A549 (cell line): ENCODE data around the gene SOD2. TPM values are rescaled to one million over a fixed set of nuclear protein-coding genes. Genes with fewer than 3 reads are reported as not detected.

Experiments
- ATAC-seq, 2 experiments: fragments of 200-7000 bp in 1 of 2; fragments of >200 bp in 1 of 2; cut with Nextera tagmentation in 1 of 2; cut with Tn5 transposase in 1 of 2; 3 replicates each; pipeline versions ENCODE4 v1.8.0 to v1.9.1; 2018 to 2020; ENCODE audit warnings: mild to moderate bottlenecking in 1 of 2, moderate library complexity in 1 of 2
- CTCF ChIA-PET: fragments of 300-600 bp; sonication (Branson Sonifier 250); formaldehyde crosslinking; extraction: SDS; loops from one replicate; lab custom pipeline; 2021; ENCODE audit warnings: antibody characterized with exemption, inconsistent platforms; lab: Yijun Ruan, JAX
- POLR2A ChIA-PET: fragments of 350-600 bp; formaldehyde crosslinking; extraction: SDS; loops from one replicate; lab custom pipeline; 2021; ENCODE audit warnings: antibody characterized with exemption, inconsistent platforms; lab: Yijun Ruan, JAX
- DNase-seq, 2 experiments: peaks; one replicate each; pipeline versions ENCODE4 v3.0.0 to v3.0.0-alpha.2; 2011 to 2016; ENCODE audit warnings: low read depth in 1 of 2, low spot score in 1 of 2
- FAIRE-seq: peaks from 2 replicates; lab custom pipeline; 2011; peaks lifted over from hg19 to GRCh38; lab: Jason Lieb, UNC
- H3K27ac ChIP-seq, 2 experiments: fragments of >200 bp; sonication (Bioruptor Twin); formaldehyde crosslinking; 3 replicates each; pipeline ENCODE4 v1.5.1; 2016 to 2017
- H3K4me1 ChIP-seq: fragments of >200 bp; sonication (Bioruptor Twin); formaldehyde crosslinking; 3 replicates; pipeline ENCODE4 v1.6.1; 2016
- H3K4me2 ChIP-seq: fragments of >200 bp; sonication (Bioruptor Twin); formaldehyde crosslinking; 3 replicates; pipeline ENCODE4 v1.6.1; 2016
- H3K4me3 ChIP-seq: fragments of >200 bp; sonication (Bioruptor Twin); formaldehyde crosslinking; 3 replicates; pipeline ENCODE4 v1.5.1; 2016
- H3K9me3 ChIP-seq: fragments of >200 bp; sonication (Bioruptor Twin); formaldehyde crosslinking; 3 replicates; pipeline ENCODE4 v1.6.1; 2016
- BCL3 ChIP-seq: fragments of >200 bp; sonication (Bioruptor Twin); formaldehyde crosslinking; IDR thresholded peaks from 3 replicates; pipeline ENCODE4 v1.6.1; 2016
- EHF ChIP-seq: fragments of 250-450 bp; sonication (Bioruptor Pico); IDR thresholded peaks from 2 replicates; pipeline ENCODE4 v1.5.0; 2020; ENCODE audit warnings: mild to moderate bottlenecking
- EHMT2 ChIP-seq: fragments of 200-600 bp; sonication (generic); IDR thresholded peaks from 2 replicates; pipeline ENCODE4 v1.6.1; 2016; ENCODE audit warnings: antibody characterized with exemption, low read depth, mild to moderate bottlenecking, moderate library complexity
- FOSB ChIP-seq: fragments of 250-450 bp; sonication (Bioruptor Pico); IDR thresholded peaks from 2 replicates; pipeline ENCODE4 v1.5.0; 2020; ENCODE audit warnings: mild to moderate bottlenecking, moderate library complexity
- GATA3 ChIP-seq: IDR thresholded peaks from 2 replicates; pipeline ENCODE4 v1.6.1; 2012; ENCODE audit warnings: borderline replicate concordance
- HDAC2 ChIP-seq: fragments of 200-600 bp; sonication (generic); IDR thresholded peaks from 2 replicates; pipeline ENCODE4 v1.6.1; 2016
- HEYL ChIP-seq: fragments of 250-450 bp; sonication (Bioruptor Pico); IDR thresholded peaks from 2 replicates; pipeline ENCODE4 v1.8.0; 2021; ENCODE audit warnings: mild to moderate bottlenecking, moderate library complexity
- JUNB ChIP-seq: fragments of >200 bp; sonication (Bioruptor Twin); formaldehyde crosslinking; IDR thresholded peaks from 2 replicates; pipeline ENCODE4 v1.6.1; 2016
- KDM5A ChIP-seq: fragments of 200-600 bp; sonication (generic); IDR thresholded peaks from 2 replicates; pipeline ENCODE4 v1.6.1; 2016; ENCODE audit warnings: antibody characterized with exemption, mild to moderate bottlenecking
- MAX ChIP-seq: IDR thresholded peaks from 2 replicates; pipeline ENCODE4 v1.6.1; 2012
- MYC ChIP-seq: IDR thresholded peaks from 2 replicates; pipeline ENCODE4 v1.6.1; 2012; ENCODE audit warnings: mild to moderate bottlenecking, inconsistent platforms, low read length, improper control_type of control experiment, borderline replicate concordance
- NR3C1 ChIP-seq: fragments of >200 bp; sonication (Bioruptor Twin); formaldehyde crosslinking; IDR thresholded peaks from 3 replicates; pipeline ENCODE4 v1.6.1; 2017
- PBX3 ChIP-seq: IDR thresholded peaks from 2 replicates; pipeline ENCODE4 v1.6.1; 2012
- POLR2AphosphoS2 ChIP-seq: conservative IDR thresholded peaks from 2 replicates; pipeline ENCODE4 v1.6.1; 2012; ENCODE audit warnings: low read length, improper control_type of control experiment, inconsistent platforms
- RAD21 ChIP-seq, 2 experiments: fragments of >200 bp in 1 of 2; sonication (Bioruptor Twin) in 1 of 2; formaldehyde crosslinking in 1 of 2; IDR thresholded peaks in 1 of 2; conservative IDR thresholded peaks in 1 of 2; 2 replicates in 1 of 2; 3 replicates in 1 of 2; pipeline ENCODE4 v1.6.1; 2012 to 2018; ENCODE audit warnings: inconsistent platforms in 1 of 2
- RCOR1 ChIP-seq: fragments of 150-350 bp; IDR thresholded peaks from 2 replicates; pipeline ENCODE4 v1.6.1; 2014; ENCODE audit warnings: antibody characterized with exemption, low read length, low read depth
- RFX5 ChIP-seq: fragments of 450-650 bp; IDR thresholded peaks from 2 replicates; pipeline ENCODE4 v1.7.1; 2014; ENCODE audit warnings: antibody characterized with exemption, mild to moderate bottlenecking, moderate library complexity
- SMC3 ChIP-seq: fragments of >200 bp; sonication (Bioruptor Twin); formaldehyde crosslinking; IDR thresholded peaks from 3 replicates; pipeline ENCODE4 v1.6.1; 2018; ENCODE audit warnings: inconsistent platforms
- SREBF2 ChIP-seq: fragments of 450-650 bp; IDR thresholded peaks from 2 replicates; pipeline ENCODE4 v1.6.1; 2014; ENCODE audit warnings: mild to moderate bottlenecking, moderate library complexity
- TFCP2L1 ChIP-seq: fragments of 250-450 bp; sonication (Bioruptor Pico); IDR thresholded peaks from 2 replicates; pipeline ENCODE4 v1.5.0; 2021; ENCODE audit warnings: mild to moderate bottlenecking
- ZFP36 ChIP-seq: fragments of 450-650 bp; IDR thresholded peaks from 2 replicates; pipeline ENCODE4 v1.6.1; 2014; ENCODE audit warnings: borderline replicate concordance; ENCODE audit not compliant: partially characterized antibody
- ZNF302 ChIP-seq: fragments of 250-450 bp; sonication (Bioruptor Pico); IDR thresholded peaks from 2 replicates; pipeline ENCODE4 v1.9.0; 2021; ENCODE audit warnings: inconsistent platforms, mild to moderate bottlenecking, moderate library complexity
- WGBS: methylation state at CpG from one replicate; pipeline ENCODE4 v1.1.6; 2017; ENCODE audit errors: missing lambda C conversion rate; 5-methylcytosine and 5-hydroxymethylcytosine counted together
- polyA plus RNA-seq, 4 experiments: library from polyadenylated mRNA; depleted of rRNA in 3 of 4; stranded (reverse); fragments of >200 nt; fragmentation: RNase III in 1 of 4; extraction: RNeasy Plus Mini Kit Qiagen cat#74134 plus additional on column Dnase treatment in 1 of 4; gene quantifications; 2 replicates in 3 of 4; 3 replicates in 1 of 4; pipeline ENCODE4 v1.2.3, GENCODE V29; 2011 to 2017
- TF ChIP-seq, protein P1 (sequence below): fragments of >200 bp; sonication (Bioruptor Twin); formaldehyde crosslinking; IDR thresholded peaks from 3 replicates; pipeline ENCODE4 v1.5.1; 2016
- TF ChIP-seq, protein P2 (sequence below): fragments of 200-600 bp; sonication (generic); IDR thresholded peaks from 2 replicates; pipeline ENCODE4 v1.6.1; 2016; ENCODE audit warnings: antibody characterized with exemption, mild to moderate bottlenecking, moderate library complexity
- TF ChIP-seq, protein P3 (sequence below): IDR thresholded peaks from 2 replicates; pipeline ENCODE4 v1.6.1; 2012; ENCODE audit warnings: low read depth, borderline replicate concordance

SOD2 gene
- polyA plus RNA-seq, 2 of the 4 experiments (the other 2 are of a cell fraction): 34.8 to 81.0 TPM

- no peak for ATAC-seq
- no peak for FAIRE-seq
- H3K4me3 ChIP-seq: no peak overlapping the region
- no peak for TF ChIP-seq BCL3
- no peak for TF ChIP-seq NR3C1
- TF ChIP-seq GATA3: no peak
- TF ChIP-seq, protein P1, sequence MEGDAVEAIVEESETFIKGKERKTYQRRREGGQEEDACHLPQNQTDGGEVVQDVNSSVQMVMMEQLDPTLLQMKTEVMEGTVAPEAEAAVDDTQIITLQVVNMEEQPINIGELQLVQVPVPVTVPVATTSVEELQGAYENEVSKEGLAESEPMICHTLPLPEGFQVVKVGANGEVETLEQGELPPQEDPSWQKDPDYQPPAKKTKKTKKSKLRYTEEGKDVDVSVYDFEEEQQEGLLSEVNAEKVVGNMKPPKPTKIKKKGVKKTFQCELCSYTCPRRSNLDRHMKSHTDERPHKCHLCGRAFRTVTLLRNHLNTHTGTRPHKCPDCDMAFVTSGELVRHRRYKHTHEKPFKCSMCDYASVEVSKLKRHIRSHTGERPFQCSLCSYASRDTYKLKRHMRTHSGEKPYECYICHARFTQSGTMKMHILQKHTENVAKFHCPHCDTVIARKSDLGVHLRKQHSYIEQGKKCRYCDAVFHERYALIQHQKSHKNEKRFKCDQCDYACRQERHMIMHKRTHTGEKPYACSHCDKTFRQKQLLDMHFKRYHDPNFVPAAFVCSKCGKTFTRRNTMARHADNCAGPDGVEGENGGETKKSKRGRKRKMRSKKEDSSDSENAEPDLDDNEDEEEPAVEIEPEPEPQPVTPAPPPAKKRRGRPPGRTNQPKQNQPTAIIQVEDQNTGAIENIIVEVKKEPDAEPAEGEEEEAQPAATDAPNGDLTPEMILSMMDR: no peak
- no peak for TF ChIP-seq FOSB (CRISPR knock-in tag)
- TF ChIP-seq RCOR1: no peak
- TF ChIP-seq KDM5A: no peak
- TF ChIP-seq JUNB: no peak
- TF ChIP-seq TFCP2L1 (CRISPR knock-in tag): no peak
- TF ChIP-seq MYC: no peak
- TF ChIP-seq EHMT2: no peak
- TF ChIP-seq, protein P2, sequence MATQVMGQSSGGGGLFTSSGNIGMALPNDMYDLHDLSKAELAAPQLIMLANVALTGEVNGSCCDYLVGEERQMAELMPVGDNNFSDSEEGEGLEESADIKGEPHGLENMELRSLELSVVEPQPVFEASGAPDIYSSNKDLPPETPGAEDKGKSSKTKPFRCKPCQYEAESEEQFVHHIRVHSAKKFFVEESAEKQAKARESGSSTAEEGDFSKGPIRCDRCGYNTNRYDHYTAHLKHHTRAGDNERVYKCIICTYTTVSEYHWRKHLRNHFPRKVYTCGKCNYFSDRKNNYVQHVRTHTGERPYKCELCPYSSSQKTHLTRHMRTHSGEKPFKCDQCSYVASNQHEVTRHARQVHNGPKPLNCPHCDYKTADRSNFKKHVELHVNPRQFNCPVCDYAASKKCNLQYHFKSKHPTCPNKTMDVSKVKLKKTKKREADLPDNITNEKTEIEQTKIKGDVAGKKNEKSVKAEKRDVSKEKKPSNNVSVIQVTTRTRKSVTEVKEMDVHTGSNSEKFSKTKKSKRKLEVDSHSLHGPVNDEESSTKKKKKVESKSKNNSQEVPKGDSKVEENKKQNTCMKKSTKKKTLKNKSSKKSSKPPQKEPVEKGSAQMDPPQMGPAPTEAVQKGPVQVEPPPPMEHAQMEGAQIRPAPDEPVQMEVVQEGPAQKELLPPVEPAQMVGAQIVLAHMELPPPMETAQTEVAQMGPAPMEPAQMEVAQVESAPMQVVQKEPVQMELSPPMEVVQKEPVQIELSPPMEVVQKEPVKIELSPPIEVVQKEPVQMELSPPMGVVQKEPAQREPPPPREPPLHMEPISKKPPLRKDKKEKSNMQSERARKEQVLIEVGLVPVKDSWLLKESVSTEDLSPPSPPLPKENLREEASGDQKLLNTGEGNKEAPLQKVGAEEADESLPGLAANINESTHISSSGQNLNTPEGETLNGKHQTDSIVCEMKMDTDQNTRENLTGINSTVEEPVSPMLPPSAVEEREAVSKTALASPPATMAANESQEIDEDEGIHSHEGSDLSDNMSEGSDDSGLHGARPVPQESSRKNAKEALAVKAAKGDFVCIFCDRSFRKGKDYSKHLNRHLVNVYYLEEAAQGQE: no peak
- no peak for TF ChIP-seq MAX
- TF ChIP-seq, protein P3, sequence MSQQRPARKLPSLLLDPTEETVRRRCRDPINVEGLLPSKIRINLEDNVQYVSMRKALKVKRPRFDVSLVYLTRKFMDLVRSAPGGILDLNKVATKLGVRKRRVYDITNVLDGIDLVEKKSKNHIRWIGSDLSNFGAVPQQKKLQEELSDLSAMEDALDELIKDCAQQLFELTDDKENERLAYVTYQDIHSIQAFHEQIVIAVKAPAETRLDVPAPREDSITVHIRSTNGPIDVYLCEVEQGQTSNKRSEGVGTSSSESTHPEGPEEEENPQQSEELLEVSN: no peak
- no peak for TF ChIP-seq HDAC2
- no peak for TF ChIP-seq POLR2AphosphoS2
- no peak for TF ChIP-seq RAD21 (conservative IDR thresholded peaks at IDR 0.05 in 1 of 2, IDR thresholded peaks at IDR 0.05 in 1 of 2)
- no peak for TF ChIP-seq EHF (CRISPR knock-in tag)
- no peak for TF ChIP-seq SREBF2
- peak overlapping the region in 1 of 2 experiments; percentile 85; a peak in 2 of 6 replicates for H3K27ac ChIP-seq
- DNase-seq: no peak
- ChIA-PET CTCF (no interaction called here), POLR2A (no interaction called here)
- WGBS: 90% methylated on average over 3 of the region's 3 CpGs
- peaks cover 22% of the 10 kb centered on the region for H3K4me1 ChIP-seq
- no peak overlapping the region for H3K4me2 ChIP-seq
- H3K9me3 ChIP-seq: no peaks in the 10 kb centered on the region
Measured at GRCh38 chr6:159715166-159715565, 22.1 kb upstream of the SOD2 start.

- no peak overlapping the region for H3K4me2 ChIP-seq
- FAIRE-seq (no peak), DNase-seq (no peak), ATAC-seq (no peak)
- no peak overlapping the region for H3K27ac ChIP-seq
- ChIA-PET POLR2A (no interaction called here), CTCF (interaction anchor here (1.6 kb wide), 1 partner anchor 18 kb away, joined by 4 read pairs; no protein-coding TSS in a partner anchor)
- H3K9me3 ChIP-seq: no peaks in the 10 kb centered on the region
- TF ChIP-seq PBX3 (no peak), JUNB (no peak), SMC3 (no peak), EHMT2 (no peak), ZNF302 (CRISPR knock-in tag) (no peak), RFX5 (no peak), EHF (CRISPR knock-in tag) (no peak), ZFP36 (no peak), GATA3 (no peak), HEYL (CRISPR knock-in tag) (no peak)
- 95% methylated on average over 5 of the region's 5 CpGs for WGBS
- H3K4me1 ChIP-seq: peaks cover 22% of the 10 kb centered on the region
- no peak overlapping the region for H3K4me3 ChIP-seq
Measured at GRCh38 chr6:159714404-159714803, 21.4 kb upstream of the SOD2 start.
